GM12878 (cell line): ENCODE data around the gene EMID1.

Experiments
- CTCF ChIP-seq, 3 experiments: IDR thresholded peaks in 2 of 3; conservative IDR thresholded peaks in 1 of 3; 2 replicates each; pipeline ENCODE4 v1.5.1; 2011; ENCODE audit warnings: low read depth in 3 of 3, low read length in 3 of 3, mild to moderate bottlenecking in 3 of 3, control low read depth in 2 of 3, moderate library complexity in 2 of 3, inconsistent platforms in 1 of 3, mixed read lengths in 1 of 3; ENCODE audit not compliant: control insufficient read depth in 2 of 3, insufficient read depth in 1 of 3; ENCODE audit errors: extremely low read depth in 1 of 3
- ESRRA ChIP-seq: IDR thresholded peaks from 2 replicates; pipeline ENCODE4 v1.6.1; 2012; ENCODE audit warnings: mild to moderate bottlenecking, low read length, improper control_type of control experiment
- USF2 ChIP-seq: IDR thresholded peaks from 2 replicates; pipeline ENCODE4 v1.6.1; 2011; ENCODE audit warnings: low read depth, low read length, improper control_type of control experiment, borderline replicate concordance

GRCh38 chr22:29260601-29261315 is 55.1 kb downstream of the EMID1 start:
- TF ChIP-seq USF2 (no peak), ESRRA (no peak), CTCF (IDR thresholded peaks at IDR 0.05 in 2 of 3, conservative IDR thresholded peaks at IDR 0.05 in 1 of 3; ENCODE audit: control insufficient read depth in 2 of 3, extremely low read depth in 1 of 3, insufficient read depth in 1 of 3, low read depth in 3 of 3, low read length in 3 of 3) (no peak)
